Thyroid gland (tissue), 4 donors: ENCODE measurements around the gene POM121L2. TPM values are rescaled to one million over a fixed set of nuclear protein-coding genes. Genes with fewer than 3 reads are reported as not detected.

Experiments used
- DNase-seq, 2 donors: peaks; one replicate each; pipeline ENCODE4 v3.0.0-alpha.2; 2019
- H3K27ac ChIP-seq, 3 donors: fragments of 200-600 bp; sonication (generic); 1 replicate in 2 of 3; 2 replicates in 1 of 3; pipeline ENCODE4 v1.5.1; 2016 to 2019; ENCODE audit warnings: mild to moderate bottlenecking in 1 of 3, moderate library complexity in 1 of 3
- H3K27me3 ChIP-seq: fragments of 200-600 bp; sonication (generic); one replicate; pipeline ENCODE4 v1.5.1; 2019
- H3K36me3 ChIP-seq, 2 donors: fragments of 200-600 bp; sonication (generic); one replicate each; pipeline ENCODE4 v1.5.1; 2016 to 2019
- H3K4me1 ChIP-seq, 2 donors: fragments of 200-600 bp; sonication (generic); one replicate each; pipeline ENCODE4 v1.5.1; 2017 to 2019
- H3K4me3 ChIP-seq, 3 donors: fragments of 200-600 bp; sonication (generic); replicated peaks in 1 of 3; 1 replicate in 2 of 3; 2 replicates in 1 of 3; pipeline ENCODE4 v1.5.1; 2016; ENCODE audit warnings: mild to moderate bottlenecking in 1 of 3
- H3K9me3 ChIP-seq: fragments of 200-600 bp; sonication (generic); one replicate; pipeline ENCODE4 v1.5.1; 2017
- POLR2A ChIP-seq, 2 donors: fragments of 450-650 bp; IDR thresholded peaks; one replicate each; pipeline ENCODE4 v1.6.1; 2017; ENCODE audit warnings: antibody characterized with exemption in 2 of 2, mild to moderate bottlenecking in 2 of 2, moderate library complexity in 1 of 2
- WGBS, 2 donors: methylation state at CpG; one replicate each; pipeline ENCODE4 v1.1.5; 2017; 5-methylcytosine and 5-hydroxymethylcytosine counted together
- intact Hi-C: fragments of 100-400 bp; cut with DNase I; formaldehyde crosslinking; loops from one replicate; pipeline ENCODE4 v1.15.1; 2023
- total RNA-seq, 4 donors: library from RNA; depleted of rRNA; stranded (reverse); fragments of >200 nt; gene quantifications; one replicate each; pipeline ENCODE4 v1.2.3, GENCODE V29; 2016
- TF ChIP-seq, protein P1 (sequence below), 6 experiments: fragments of 200-600 bp in 3 of 6; fragments of 450-650 bp in 3 of 6; sonication (generic) in 3 of 6; IDR thresholded peaks; one replicate each; pipeline ENCODE4 v1.5.1; 2016 to 2019; ENCODE audit warnings: antibody characterized with exemption in 6 of 6, mild to moderate bottlenecking in 2 of 6, inconsistent platforms in 1 of 6, moderate library complexity in 1 of 6

Gene POM121L2
- total RNA-seq, 4 donors from 2014 or later: not detected

DNA sequence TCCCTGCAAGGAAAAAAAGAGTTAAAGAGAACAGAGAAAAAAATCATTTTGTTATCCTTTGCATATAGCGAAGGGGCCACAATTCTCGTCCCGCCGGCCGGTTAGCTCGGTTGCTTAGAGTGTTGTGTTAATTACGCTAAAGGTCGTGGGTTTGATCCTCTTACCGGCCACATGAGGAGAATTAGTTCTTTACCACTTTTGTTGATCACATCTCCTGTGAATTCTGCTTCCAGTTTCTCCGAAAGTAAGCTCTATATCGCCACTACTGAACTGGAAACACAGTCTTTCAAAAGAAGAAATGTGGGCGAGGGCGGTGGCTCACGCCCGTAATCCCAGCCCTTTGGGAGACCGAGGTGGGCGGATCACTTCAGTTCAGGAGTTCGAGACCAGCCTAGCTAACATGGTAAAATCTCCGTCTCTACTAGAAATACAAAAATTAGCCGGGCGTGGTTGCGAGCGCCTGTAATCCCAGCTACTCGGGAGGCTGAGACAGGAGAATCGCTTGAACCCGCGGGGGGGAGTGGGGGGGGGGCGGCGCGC, 51.2 kb downstream of the POM121L2 start:
- Histone ChIP-seq H3K4me1 (no peaks in the 10 kb centered on the region), H3K27ac (no peak overlapping the region), H3K4me3 (no peak overlapping the region), H3K27me3 (peaks cover 10% of the 10 kb centered on the region), H3K9me3 (no peaks in the 10 kb centered on the region), H3K36me3 (no peaks in the 10 kb centered on the region)
- DNase-seq: no peak
- 8 to 14% methylated on average over 30 of the region's 30 CpGs for WGBS, 2 donors
- intact Hi-C loops: no loop called here
- TF ChIP-seq, protein P1, sequence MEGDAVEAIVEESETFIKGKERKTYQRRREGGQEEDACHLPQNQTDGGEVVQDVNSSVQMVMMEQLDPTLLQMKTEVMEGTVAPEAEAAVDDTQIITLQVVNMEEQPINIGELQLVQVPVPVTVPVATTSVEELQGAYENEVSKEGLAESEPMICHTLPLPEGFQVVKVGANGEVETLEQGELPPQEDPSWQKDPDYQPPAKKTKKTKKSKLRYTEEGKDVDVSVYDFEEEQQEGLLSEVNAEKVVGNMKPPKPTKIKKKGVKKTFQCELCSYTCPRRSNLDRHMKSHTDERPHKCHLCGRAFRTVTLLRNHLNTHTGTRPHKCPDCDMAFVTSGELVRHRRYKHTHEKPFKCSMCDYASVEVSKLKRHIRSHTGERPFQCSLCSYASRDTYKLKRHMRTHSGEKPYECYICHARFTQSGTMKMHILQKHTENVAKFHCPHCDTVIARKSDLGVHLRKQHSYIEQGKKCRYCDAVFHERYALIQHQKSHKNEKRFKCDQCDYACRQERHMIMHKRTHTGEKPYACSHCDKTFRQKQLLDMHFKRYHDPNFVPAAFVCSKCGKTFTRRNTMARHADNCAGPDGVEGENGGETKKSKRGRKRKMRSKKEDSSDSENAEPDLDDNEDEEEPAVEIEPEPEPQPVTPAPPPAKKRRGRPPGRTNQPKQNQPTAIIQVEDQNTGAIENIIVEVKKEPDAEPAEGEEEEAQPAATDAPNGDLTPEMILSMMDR (IDR thresholded peaks at IDR 0.05): no peak
- no peak for TF ChIP-seq POLR2A (IDR thresholded peaks at IDR 0.05)

DNA sequence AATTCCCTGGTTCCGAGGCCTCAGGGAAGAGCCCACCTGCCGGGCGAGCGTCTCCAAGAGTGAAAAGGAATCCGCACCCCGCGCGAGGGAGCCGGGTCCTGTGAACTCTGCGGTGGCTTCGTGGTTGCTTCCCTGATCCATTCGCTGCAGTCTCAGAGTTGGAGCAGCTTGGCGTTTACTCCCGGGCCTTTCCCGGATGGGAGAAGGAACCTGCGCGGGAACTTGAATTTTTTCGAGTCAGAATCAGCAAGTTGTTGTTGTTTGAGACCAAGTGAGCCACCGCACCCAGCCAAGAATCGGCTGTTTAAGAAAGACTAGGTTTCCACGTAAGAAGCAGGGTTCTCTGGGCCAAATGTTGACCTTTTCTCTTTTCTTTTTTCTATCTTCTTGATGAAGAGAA, 51.7 kb downstream of the POM121L2 start:
- no peaks in the 10 kb centered on the region for H3K4me1 ChIP-seq
- no peaks in the 10 kb centered on the region for H3K36me3 ChIP-seq
- no peak for DNase-seq
- no peaks in the 10 kb centered on the region for H3K9me3 ChIP-seq
- no peak overlapping the region for H3K27ac ChIP-seq
- H3K27me3 ChIP-seq: peaks cover 4% of the 10 kb centered on the region
- intact Hi-C loops: no loop called here
- H3K4me3 ChIP-seq: no peak overlapping the region
- TF ChIP-seq, protein P1 (IDR thresholded peaks at IDR 0.05): no peak
- TF ChIP-seq POLR2A (IDR thresholded peaks at IDR 0.05): no peak
- 13 to 18% methylated on average over 21 of the region's 21 CpGs for WGBS, 2 donors

Other genes with a start within 250 kb of the POM121L2 start
- gene PRSS16, start 64.6 kb downstream of the POM121L2 start, total RNA-seq: 10 to 100 TPM; 12.8 to 32.0 (median 21.6) TPM
- 10 to 100 TPM in 1 of 4 donors, 1 to 10 TPM in 3; 5.7 to 11.0 (median 6.8) TPM for gene ZNF391, start 76.5 kb upstream of the POM121L2 start, total RNA-seq
- gene ZNF184, start 160.8 kb upstream of the POM121L2 start, total RNA-seq: 10 to 100 TPM in 3 of 4 donors, 1 to 10 TPM in 1; 7.6 to 12.1 (median 10.9) TPM